Activated CD8-positive, alpha-beta memory T cell treated with anti-CD3 and anti-CD28 coated beads for 4 hours (primary cell): Measurements from ENCODE around the gene TPRG1L.

Experiments used
- DNase-seq, 2 donors: peaks; one replicate each; pipeline ENCODE4 v3.0.0-alpha.2; 2020; ENCODE audit warnings: low read depth in 2 of 2

The TPRG1L gene

GRCh38 chr1:3593745-3594144 lies 31.1 kb upstream of the TPRG1L start:
- no peak for DNase-seq

- no peak for DNase-seq
Observed at GRCh38 chr1:3594706-3595377, 30.0 kb upstream of the TPRG1L start.

DNA sequence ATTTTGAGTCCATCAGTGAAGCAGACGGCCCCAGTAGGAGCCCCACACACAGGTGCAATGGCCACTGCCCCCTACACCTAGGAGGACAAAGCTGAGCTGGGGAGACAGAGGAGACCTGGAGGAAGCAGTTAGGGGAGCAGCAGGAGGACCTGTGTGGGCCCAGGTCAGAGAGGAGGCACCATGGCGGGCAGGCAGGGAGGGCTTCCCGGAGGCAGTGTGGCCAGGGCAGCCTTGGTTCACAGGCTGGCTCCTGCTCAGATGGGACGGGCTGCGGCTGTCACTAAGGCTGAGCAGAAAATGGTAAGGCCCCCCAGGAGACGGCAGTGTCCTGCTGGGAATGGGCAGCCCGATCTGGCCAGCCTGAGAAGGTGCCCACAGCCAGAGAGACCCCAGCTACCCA lies 28.9 kb upstream of the TPRG1L start:
- no peak for DNase-seq

GRCh38 chr1:3596663-3597598 lies 27.9 kb upstream of the TPRG1L start:
- no peak for DNase-seq

DNA sequence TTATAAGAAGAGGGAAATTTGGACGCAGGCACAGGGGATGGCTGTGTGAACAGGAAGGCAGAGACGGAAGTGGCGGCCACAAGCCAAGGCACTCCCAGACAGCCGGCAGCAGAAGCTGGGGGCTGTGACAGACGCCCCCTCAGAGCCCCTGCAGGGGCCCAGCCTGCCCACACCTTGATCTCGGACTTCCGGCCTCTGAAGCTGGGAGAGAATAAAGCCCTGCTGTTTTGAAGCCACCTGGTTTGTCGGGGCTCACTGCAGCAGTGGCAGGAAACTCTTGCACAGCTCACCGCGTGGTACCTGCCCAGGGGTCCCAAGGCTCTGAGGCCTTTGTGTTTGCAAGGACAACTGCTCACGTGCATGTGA lies 27.2 kb upstream of the TPRG1L start:
- no peak for DNase-seq

GRCh38 chr1:3598051-3598491 lies 26.7 kb upstream of the TPRG1L start:
- no peak for DNase-seq

DNA sequence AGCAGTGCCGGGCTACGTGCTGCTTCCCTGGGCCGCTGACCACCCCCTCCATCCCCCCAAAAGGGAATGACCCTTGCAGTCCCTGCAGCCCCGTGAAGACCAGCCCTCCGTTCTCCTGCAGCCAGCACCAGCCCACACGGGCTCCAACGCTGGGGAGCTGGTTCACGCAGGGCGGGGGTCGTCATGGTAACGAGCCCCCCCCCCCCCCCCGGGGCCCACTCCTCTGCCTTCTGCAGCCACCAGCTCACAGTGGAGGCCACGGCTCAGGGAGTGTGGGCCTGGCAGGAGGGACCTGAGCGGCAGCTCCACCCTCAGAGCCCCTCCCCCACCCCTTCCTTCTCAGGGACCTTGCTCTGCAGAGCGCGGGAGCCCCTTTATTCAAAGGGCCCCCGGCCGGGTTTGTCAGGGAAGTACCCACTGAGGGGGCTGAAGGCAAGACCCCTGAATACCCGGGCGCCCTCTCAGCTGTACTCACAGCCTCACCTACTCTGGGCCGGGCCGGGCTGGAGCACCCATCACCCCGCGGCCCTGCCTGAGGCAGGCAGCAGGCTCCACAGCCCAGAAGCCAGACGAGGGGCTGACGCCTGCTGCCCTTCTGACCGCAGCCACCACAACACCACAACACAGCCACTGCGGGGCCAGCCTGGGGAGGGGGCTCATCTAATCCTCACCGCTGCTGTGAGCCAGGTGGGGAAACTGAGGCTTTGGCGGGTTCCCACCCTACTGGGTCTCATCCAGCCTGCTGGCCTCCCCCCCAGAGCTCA lies 26.1 kb upstream of the TPRG1L start:
- DNase-seq: no peak

- DNase-seq: no peak
Observed at GRCh38 chr1:3599286-3599811, 25.5 kb upstream of the TPRG1L start.

- no peak for DNase-seq
Observed at GRCh38 chr1:3599816-3600215, 25.0 kb upstream of the TPRG1L start.

DNA sequence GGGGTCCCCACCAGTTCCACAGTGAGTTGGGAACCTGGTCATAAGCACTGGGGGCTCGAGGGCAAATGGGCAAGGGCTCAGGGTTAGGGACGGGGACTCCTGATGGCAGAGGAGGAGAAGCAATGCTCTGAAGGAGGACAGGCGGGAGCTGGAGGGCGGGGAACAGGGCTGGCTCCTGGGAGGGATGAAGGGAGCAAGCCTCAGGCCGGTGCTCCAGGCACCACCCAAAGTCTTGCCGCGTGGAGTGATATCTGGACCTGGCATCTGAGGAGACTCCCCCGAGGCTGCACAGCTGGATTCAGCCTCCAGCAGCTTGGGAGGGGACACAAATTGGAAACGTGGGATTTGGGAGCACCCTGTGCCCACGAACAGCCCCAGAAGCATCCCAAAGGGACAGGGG lies 24.5 kb upstream of the TPRG1L start:
- no peak for DNase-seq

GRCh38 chr1:3601743-3602142 lies 23.1 kb upstream of the TPRG1L start:
- no peak for DNase-seq

DNA sequence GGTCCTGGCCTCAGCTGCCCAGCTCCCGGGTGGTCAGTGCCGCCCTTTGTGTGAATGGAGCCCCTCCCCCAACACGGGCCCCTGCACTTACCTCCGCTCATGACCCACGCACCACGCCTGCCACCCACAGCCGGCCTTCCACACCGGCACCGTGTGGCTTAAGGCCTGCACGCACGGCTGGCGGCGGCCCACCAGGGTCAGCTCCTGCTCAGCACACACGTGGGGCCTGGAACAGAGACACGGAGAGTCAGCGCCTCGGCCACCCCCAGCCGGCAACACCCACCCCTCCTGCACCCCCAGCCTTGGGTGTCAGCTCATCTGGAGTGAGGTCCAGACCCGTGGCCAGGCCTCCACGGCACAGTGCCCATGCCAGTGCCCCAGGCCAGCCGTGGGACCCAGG lies 22.4 kb upstream of the TPRG1L start:
- DNase-seq: no peak

GRCh38 chr1:3603156-3603555 lies 21.7 kb upstream of the TPRG1L start:
- no peak for DNase-seq

DNA sequence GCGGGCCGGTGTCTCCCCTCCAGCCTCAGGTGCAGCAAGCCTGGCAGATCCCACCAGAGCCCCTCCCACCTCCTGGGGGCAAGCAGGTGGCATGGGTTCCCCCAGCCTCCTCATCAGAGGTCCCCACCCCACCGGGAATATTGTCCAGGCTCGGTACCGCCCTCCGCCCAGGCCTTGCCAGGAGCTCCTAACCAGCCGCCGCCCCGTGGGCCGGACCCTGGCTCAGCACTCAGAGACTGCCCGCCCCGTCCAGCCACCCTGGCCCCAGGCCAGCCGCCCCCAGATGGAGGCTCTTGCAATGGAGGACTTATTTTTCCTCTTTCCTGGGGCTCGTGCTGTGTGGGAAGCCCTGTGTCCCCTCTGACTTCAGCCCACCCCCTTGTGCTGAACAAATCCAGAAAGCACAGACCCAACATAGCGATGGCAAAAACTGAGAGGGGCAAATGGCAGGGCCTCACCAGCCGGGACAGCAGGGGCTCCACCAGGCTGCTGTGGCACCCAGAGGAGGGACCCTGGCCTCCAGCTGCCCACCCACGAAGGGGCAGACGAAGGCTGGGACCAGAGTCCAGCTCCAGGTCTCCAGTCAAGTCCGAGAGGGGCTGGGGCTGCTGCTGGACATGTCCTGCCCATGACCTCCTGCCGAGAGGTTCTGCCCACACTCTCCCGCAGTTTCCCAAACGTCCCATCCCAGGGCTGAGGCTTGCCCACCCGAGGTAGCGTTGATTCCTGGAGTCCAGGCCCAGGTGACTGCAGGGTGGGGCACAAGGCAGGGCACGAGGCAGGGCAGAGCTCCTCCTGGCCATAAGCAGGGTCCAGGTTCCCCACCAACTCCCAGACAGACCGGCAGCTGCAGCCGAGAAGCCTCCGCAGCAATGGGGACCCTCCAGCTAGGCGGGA lies 21.0 kb upstream of the TPRG1L start:
- DNase-seq: no peak

- no peak for DNase-seq
Observed at GRCh38 chr1:3604468-3604974, 20.3 kb upstream of the TPRG1L start.

- no peak for DNase-seq
Observed at GRCh38 chr1:3604997-3605823, 19.6 kb upstream of the TPRG1L start.

DNA sequence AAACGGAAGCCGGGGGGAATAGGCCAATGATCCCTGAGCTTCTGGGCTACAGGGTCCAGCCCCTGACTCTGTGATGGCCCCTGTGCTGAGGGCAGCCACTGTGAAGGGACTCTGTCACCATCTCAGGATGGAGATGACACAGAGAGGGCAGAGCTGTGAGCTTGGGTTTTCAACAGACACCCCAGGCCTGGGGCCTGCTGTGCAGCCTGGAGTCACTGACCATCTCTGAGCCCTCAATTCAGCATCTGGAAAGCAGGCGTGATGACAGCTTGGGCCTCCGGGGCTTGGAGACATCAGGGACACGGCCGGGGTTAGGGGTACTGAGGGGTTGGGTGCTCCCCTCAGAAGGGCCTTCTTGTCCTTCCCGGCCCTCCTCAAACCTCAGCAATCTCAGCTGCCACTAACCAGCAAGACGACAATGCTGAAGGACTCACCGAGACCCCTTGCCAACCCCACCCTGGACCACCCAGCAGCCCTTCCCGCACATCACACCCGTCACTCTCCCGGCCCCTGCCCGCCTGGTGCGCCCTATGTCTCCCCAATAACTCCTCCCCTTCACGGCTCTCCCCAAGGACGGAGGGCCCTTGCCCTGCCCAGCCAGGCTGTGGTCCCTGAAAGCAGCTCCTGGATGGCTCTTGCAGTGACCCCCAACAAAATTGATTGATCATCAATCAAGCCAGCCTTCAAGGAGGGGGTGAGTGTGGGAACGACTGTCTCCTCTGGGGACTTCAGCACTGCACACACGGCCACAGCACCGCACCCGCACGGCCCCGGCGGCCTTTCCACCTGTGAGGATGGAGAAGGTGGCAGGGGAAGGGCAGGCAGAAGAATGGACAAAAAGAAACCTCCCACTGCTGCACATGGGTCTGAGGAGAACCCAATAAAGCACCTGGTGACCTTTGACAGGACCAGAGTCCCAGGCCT lies 17.8 kb upstream of the TPRG1L start:
- DNase-seq: no peak

DNA sequence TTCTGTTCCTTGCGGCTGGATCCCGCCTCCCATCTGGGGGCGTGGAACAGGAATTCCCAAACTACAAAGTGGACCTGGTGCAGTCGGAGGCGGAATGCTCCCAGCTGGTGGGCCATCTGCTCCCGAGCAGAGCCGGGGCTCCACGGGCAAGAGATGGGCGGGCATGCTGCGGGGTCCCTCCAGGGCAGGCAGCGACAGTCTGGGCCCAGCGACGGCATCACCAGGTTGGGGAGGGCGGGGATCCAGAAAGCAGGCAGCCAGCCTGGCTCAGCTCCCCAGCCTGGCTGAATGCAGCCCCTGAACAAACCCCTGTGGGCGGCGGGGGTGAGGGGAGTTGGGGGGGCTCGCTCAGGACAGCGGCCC lies 17.1 kb upstream of the TPRG1L start:
- DNase-seq: no peak

DNA sequence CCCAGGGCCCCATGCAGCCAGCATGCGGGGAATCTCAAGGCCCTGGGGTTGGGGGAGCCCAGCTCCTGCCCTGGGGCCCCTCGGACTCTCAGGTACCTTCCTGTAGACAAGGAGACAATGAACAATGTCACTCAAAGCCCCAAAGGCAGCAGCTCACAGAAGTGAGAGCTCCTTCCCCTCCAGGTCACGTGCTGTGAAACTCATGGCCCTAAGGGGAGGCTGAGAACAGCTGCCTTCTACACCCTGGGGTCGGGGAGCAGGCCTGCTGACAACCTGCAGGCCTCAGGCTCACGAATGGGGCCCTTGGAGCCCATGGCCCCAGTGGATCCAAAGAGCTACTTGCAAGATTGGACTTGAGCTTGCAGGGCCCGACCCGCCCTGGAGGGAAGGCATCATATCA lies 16.7 kb upstream of the TPRG1L start:
- DNase-seq: no peak
